GM23338 (cell line): Measurements from ENCODE around the gene PCNT. TPM values are rescaled to one million over a fixed set of nuclear protein-coding genes. Genes with fewer than 3 reads are reported as not detected.

ENCODE experiments used
- ATAC-seq: fragments of 200-7000 bp; cut with Tn5 transposase; 3 replicates; pipeline ENCODE4 v1.9.1; 2020
- DNase-seq: peaks from one replicate; pipeline ENCODE4 v3.0.0-alpha.2; 2015; ENCODE audit warnings: low spot score
- H2AFZ ChIP-seq: fragments of 200-600 bp; sonication (generic); 2 replicates; pipeline ENCODE4 v1.8.0; 2016; ENCODE audit warnings: antibody characterized with exemption, mild to moderate bottlenecking, moderate library complexity
- H3F3A ChIP-seq: fragments of 200-600 bp; sonication (generic); replicated peaks from 2 replicates; pipeline ENCODE4 v1.8.0; 2017; ENCODE audit warnings: antibody characterized with exemption, mixed run types, low read depth
- H3K27ac ChIP-seq: fragments of 200-600 bp; sonication (generic); 2 replicates; pipeline ENCODE4 v1.6.1; 2016; ENCODE audit warnings: low read depth
- H3K27me3 ChIP-seq: fragments of 200-600 bp; sonication (generic); 2 replicates; pipeline ENCODE4 v1.8.0; 2016; ENCODE audit warnings: mild to moderate bottlenecking, mixed run types, moderate library complexity; ENCODE audit not compliant: insufficient read depth
- H3K36me3 ChIP-seq: fragments of 200-600 bp; sonication (generic); 2 replicates; pipeline ENCODE4 v1.8.0; 2016; ENCODE audit warnings: mild to moderate bottlenecking; ENCODE audit not compliant: insufficient read depth
- H3K4me1 ChIP-seq: fragments of 200-600 bp; sonication (generic); 2 replicates; pipeline ENCODE4 v1.8.0; 2016; ENCODE audit warnings: mild to moderate bottlenecking, moderate library complexity; ENCODE audit not compliant: insufficient read depth
- H3K4me2 ChIP-seq: fragments of 200-600 bp; sonication (generic); 2 replicates; pipeline ENCODE4 v1.7.1; 2017; ENCODE audit warnings: mixed run types
- H3K4me3 ChIP-seq: fragments of 200-600 bp; sonication (generic); 2 replicates; pipeline ENCODE4 v1.6.1; 2016; ENCODE audit warnings: mixed run types
- H3K79me2 ChIP-seq: fragments of 200-600 bp; sonication (generic); replicated peaks from 2 replicates; pipeline ENCODE4 v1.8.0; 2017; ENCODE audit warnings: mild to moderate bottlenecking; ENCODE audit not compliant: insufficient read depth
- H3K9me2 ChIP-seq: fragments of 200-600 bp; sonication (generic); 2 replicates; pipeline ENCODE4 v1.8.0; 2017; ENCODE audit not compliant: insufficient read depth
- H4K20me1 ChIP-seq: fragments of 200-600 bp; sonication (generic); replicated peaks from 2 replicates; pipeline ENCODE4 v1.8.0; 2017; ENCODE audit warnings: mild to moderate bottlenecking; ENCODE audit not compliant: insufficient read depth
- H3K27ac Mint-ChIP-seq: 2 replicates; pipeline ENCODE4 v1.8.0; 2020; ENCODE audit warnings: inconsistent platforms, mild to moderate bottlenecking, moderate library complexity, mixed read lengths
- H3K27me3 Mint-ChIP-seq: 3 replicates; pipeline ENCODE4 v1.8.0; 2022; ENCODE audit warnings: low read depth, mild to moderate bottlenecking, moderate library complexity, mixed read lengths, inconsistent platforms; ENCODE audit not compliant: insufficient read depth, poor library complexity
- H3K36me3 Mint-ChIP-seq: 3 replicates; pipeline ENCODE4 v1.8.0; 2021; ENCODE audit warnings: low read depth, mild to moderate bottlenecking, inconsistent platforms, moderate library complexity, mixed read lengths
- H3K4me1 Mint-ChIP-seq: 3 replicates; pipeline ENCODE4 v1.8.0; 2020; ENCODE audit warnings: mild to moderate bottlenecking, inconsistent platforms, mixed read lengths
- H3K4me3 Mint-ChIP-seq: 3 replicates; pipeline ENCODE4 v1.8.0; 2021; ENCODE audit warnings: moderate library complexity, mild to moderate bottlenecking, inconsistent platforms, mixed read lengths
- H3K9me3 Mint-ChIP-seq: 3 replicates; pipeline ENCODE4 v1.8.0; 2020; ENCODE audit warnings: moderate library complexity, mild to moderate bottlenecking, inconsistent platforms, mixed read lengths
- CTCF ChIP-seq, 2 experiments: fragments of 200-600 bp in 1 of 2; sonication (generic) in 1 of 2; conservative IDR thresholded peaks; 2 replicates each; pipeline versions ENCODE4 v1.5.1 to v1.6.1; 2016 to 2017; ENCODE audit warnings: antibody characterized with exemption in 2 of 2, low read depth in 2 of 2, mild to moderate bottlenecking in 2 of 2, moderate library complexity in 1 of 2
- EZH2phosphoT487 ChIP-seq: fragments of 200-600 bp; sonication (generic); IDR thresholded peaks from one replicate; pipeline ENCODE4 v1.8.1; 2018; ENCODE audit warnings: antibody characterized with exemption; ENCODE audit not compliant: unreplicated experiment
- JUNB ChIP-seq: IDR thresholded peaks from one replicate; pipeline ENCODE4 v1.6.1; 2016; ENCODE audit warnings: antibody characterized with exemption; ENCODE audit not compliant: unreplicated experiment
- NANOG ChIP-seq: IDR thresholded peaks from 2 replicates; pipeline ENCODE4 v1.6.1; 2016; ENCODE audit warnings: antibody characterized with exemption, borderline replicate concordance
- POLR2AphosphoS5 ChIP-seq: IDR thresholded peaks from 2 replicates; pipeline ENCODE4 v1.6.1; 2016; ENCODE audit warnings: antibody characterized with exemption, low read depth
- REST ChIP-seq: IDR thresholded peaks from one replicate; pipeline ENCODE4 v1.6.1; 2018; ENCODE audit warnings: antibody characterized with exemption; ENCODE audit not compliant: unreplicated experiment
- STAT1 ChIP-seq: IDR thresholded peaks from one replicate; pipeline ENCODE4 v1.6.1; 2016; ENCODE audit warnings: antibody characterized with exemption; ENCODE audit not compliant: unreplicated experiment
- ZNF114 ChIP-seq: fragments of 250-450 bp; sonication (Bioruptor Pico); IDR thresholded peaks from 2 replicates; pipeline ENCODE4 v1.5.0; 2020; ENCODE audit warnings: mild to moderate bottlenecking, moderate library complexity
- ZNF331 ChIP-seq: fragments of 250-450 bp; sonication (Bioruptor Pico); IDR thresholded peaks from 2 replicates; pipeline ENCODE4 v1.5.0; 2020; ENCODE audit warnings: low read depth, mild to moderate bottlenecking, moderate library complexity
- ZNF462 ChIP-seq: fragments of 250-450 bp; sonication (Bioruptor Pico); IDR thresholded peaks from 2 replicates; pipeline ENCODE4 v1.5.0; 2020; ENCODE audit warnings: mild to moderate bottlenecking, moderate library complexity
- polyA plus RNA-seq: library from polyadenylated mRNA; unstranded; fragments of >200 nt; fragmentation: Nextera tagmentation; extraction: Ambion mirVana; gene quantifications from 2 replicates; pipeline ENCODE4 v1.2.1, GENCODE V29; 2016
- total RNA-seq: library from RNA; depleted of rRNA; stranded (reverse); fragments of >200 nt; shearing (Covaris generic); gene quantifications from 2 replicates; pipeline ENCODE4 v1.2.3, GENCODE V29; 2014

PCNT gene
- total and polyA plus RNA-seq, 2 experiments from 2014 or later, result 39.6 to 46.1 TPM

GRCh38 chr21:46284733-46285132 is 39.2 kb upstream of the PCNT start:
- DNase-seq, result no peak
- peaks cover 49% of the 10 kb centered on the region for H3K36me3 Mint-ChIP-seq
- Histone ChIP-seq H3K4me1 (peaks cover 50% of the 10 kb centered on the region), H3K36me3 (peaks cover 20% of the 10 kb centered on the region), H4K20me1 (peaks cover 48% of the 10 kb centered on the region), H3K27me3 (no peaks in the 10 kb centered on the region), H3K4me2 (peak overlapping the region; percentile 91), H2AFZ (no peak overlapping the region), H3K79me2 (peaks cover 68% of the 10 kb centered on the region), H3K9me2 (no peaks in the 10 kb centered on the region), H3F3A (peaks cover 30% of the 10 kb centered on the region), H3K27ac (no peak overlapping the region), H3K4me3 (peak overlapping the region; percentile 83)
- H3K27me3 Mint-ChIP-seq, result peaks cover 8% of the 10 kb centered on the region
- H3K4me3 Mint-ChIP-seq, result peak overlapping the region; percentile 91
- H3K4me1 Mint-ChIP-seq, result peaks cover 41% of the 10 kb centered on the region
- TF ChIP-seq EZH2phosphoT487 (no peak), ZNF331 (CRISPR knock-in tag) (no peak), POLR2AphosphoS5 (no peak), REST (no peak), STAT1 (no peak), JUNB (no peak), ZNF114 (CRISPR knock-in tag) (no peak)
- no peak for ATAC-seq
- no peaks in the 10 kb centered on the region for H3K9me3 Mint-ChIP-seq
- no peak overlapping the region for H3K27ac Mint-ChIP-seq

GRCh38 chr21:46285206-46285661 is 38.7 kb upstream of the PCNT start, which contains the start of gene MCM3AP:
Gene MCM3AP, minus strand, starts transcription at chr21:46285611. Its CDS starts 325 bp downstream, at chr21:46285286.
- ATAC-seq (no peak), DNase-seq (no peak)
- Mint-ChIP-seq H3K9me3 (no peaks in the 10 kb centered on the region), H3K4me3 (peak within 1 kb of the TSS; percentile 91), H3K27ac (peak within 1 kb of the TSS; percentile 95), H3K36me3 (peaks cover 44% of the 10 kb centered on the region), H3K4me1 (peaks cover 43% of the 10 kb centered on the region), H3K27me3 (peaks cover 8% of the 10 kb centered on the region)
- Histone ChIP-seq H3K4me3 (peak within 1 kb of the TSS; percentile 83), H3K4me2 (peak within 1 kb of the TSS; percentile 91), H3K79me2 (peaks cover 72% of the 10 kb centered on the region), H3K27me3 (no peaks in the 10 kb centered on the region), H3K36me3 (peaks cover 15% of the 10 kb centered on the region), H4K20me1 (peaks cover 43% of the 10 kb centered on the region), H3K4me1 (peaks cover 50% of the 10 kb centered on the region), H3K27ac (peak within 1 kb of the TSS; percentile 96), H3F3A (peaks cover 30% of the 10 kb centered on the region), H3K9me2 (no peaks in the 10 kb centered on the region), H2AFZ (peak within 1 kb of the TSS; percentile 80; the same call in 1 of the 2 replicates)
- TF ChIP-seq CTCF (conservative IDR thresholded peaks at IDR 0.05; ENCODE audit: low read depth in 2 of 2) (no peak), POLR2AphosphoS5 (no peak), ZNF462 (CRISPR knock-in tag) (no peak), ZNF114 (CRISPR knock-in tag) (no peak), JUNB (no peak), EZH2phosphoT487 (no peak), NANOG (no peak)
